GM12872 (cell line): ENCODE results near the gene NCKAP5.

Source experiments
- CTCF ChIP-seq: IDR thresholded peaks from 3 replicates; pipeline ENCODE4 v1.5.1; 2011; ENCODE audit warnings: low read depth, mild to moderate bottlenecking, low read length, moderate library complexity; ENCODE audit not compliant: insufficient read depth

NCKAP5 gene

GRCh38 chr2:133040170-133040569 lies 528.1 kb downstream of the NCKAP5 start:
- no peak for TF ChIP-seq CTCF

- TF ChIP-seq CTCF: no peak
Measured at GRCh38 chr2:133039531-133039930, 528.7 kb downstream of the NCKAP5 start.

GRCh38 chr2:133026536-133027177 lies 541.6 kb downstream of the NCKAP5 start:
- TF ChIP-seq CTCF: no peak

- TF ChIP-seq CTCF: no peak
Measured at GRCh38 chr2:133025004-133025403, 543.3 kb downstream of the NCKAP5 start.

- no peak for TF ChIP-seq CTCF
Measured at GRCh38 chr2:133012847-133013734, 555.2 kb downstream of the NCKAP5 start.

GRCh38 chr2:133004623-133005022 lies 563.6 kb downstream of the NCKAP5 start:
- no peak for TF ChIP-seq CTCF

- no peak for TF ChIP-seq CTCF
Measured at GRCh38 chr2:132999421-132999820, 568.8 kb downstream of the NCKAP5 start.
